HG02884 (cell line): ENCODE data around the gene ZNF598.
A peak's percentile ranks its signal among the peaks of the same experiment; 100 is the strongest.

Experiments used
- ATAC-seq: cut with Tn5 transposase; IDR thresholded peaks from one replicate; pipeline ENCODE4 v1.9.1; 2021; ENCODE audit warnings: mild to moderate bottlenecking, moderate library complexity; ENCODE audit not compliant: unreplicated experiment

The ZNF598 gene

DNA sequence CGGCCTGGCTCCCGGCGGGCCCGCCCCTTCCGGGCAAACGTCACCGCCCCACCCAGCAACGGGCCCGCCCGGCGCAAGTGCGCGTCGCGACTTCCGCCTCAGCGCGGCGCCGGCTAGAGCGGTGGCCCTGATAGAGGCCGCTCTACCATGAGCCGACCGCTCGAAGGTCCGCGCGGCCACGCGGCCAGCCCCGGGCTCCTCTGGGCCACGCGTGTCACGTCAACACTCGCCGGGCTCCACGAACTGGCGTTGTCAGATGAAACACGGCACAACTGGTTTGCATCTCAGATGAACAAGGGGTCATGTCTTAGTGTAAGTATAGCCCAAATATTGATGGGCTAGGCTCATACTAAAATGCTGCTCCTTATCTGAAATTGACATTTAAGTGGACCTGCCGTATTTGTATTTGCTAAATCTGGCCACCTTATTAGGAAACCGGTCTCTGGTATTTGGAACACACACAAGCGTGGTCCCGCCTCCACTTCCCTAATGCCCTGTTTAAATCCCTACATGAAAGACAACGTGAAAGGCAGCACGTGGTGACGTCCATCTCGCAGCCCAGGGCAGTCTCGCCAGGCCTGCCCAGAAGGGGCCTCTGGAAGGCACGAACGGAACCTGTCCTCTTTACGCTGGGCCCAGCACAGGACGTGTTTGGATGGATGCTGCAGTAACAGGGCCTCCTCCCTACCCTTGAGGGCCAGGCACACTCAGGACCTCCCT lies at the start of gene ZNF598:
Gene ZNF598, minus strand, starts transcription at position 31 of the 720 bp plus-strand sequence.
- peak; percentile 87 for ATAC-seq

DNA sequence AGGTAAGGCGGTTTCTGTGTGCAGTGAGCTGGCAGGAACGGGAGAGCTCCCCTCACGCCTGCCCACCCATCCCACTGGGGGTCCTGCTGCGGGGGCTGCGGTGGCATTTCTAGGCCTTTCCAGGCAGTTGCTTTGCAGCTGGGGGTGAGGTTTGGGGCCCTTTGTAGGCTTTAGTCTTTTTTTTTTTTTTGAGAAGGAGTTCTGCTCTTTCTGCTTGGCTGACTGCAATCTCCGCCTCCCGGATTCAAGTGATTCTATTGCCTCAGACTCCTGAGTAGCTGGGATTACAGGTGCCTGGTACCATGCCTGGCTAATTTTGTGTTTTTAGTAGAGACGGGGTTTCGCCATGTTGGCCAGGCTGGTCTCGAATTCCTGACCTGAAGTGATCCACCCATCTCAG lies 49.3 kb upstream of the ZNF598 start:
- ATAC-seq: no peak

DNA sequence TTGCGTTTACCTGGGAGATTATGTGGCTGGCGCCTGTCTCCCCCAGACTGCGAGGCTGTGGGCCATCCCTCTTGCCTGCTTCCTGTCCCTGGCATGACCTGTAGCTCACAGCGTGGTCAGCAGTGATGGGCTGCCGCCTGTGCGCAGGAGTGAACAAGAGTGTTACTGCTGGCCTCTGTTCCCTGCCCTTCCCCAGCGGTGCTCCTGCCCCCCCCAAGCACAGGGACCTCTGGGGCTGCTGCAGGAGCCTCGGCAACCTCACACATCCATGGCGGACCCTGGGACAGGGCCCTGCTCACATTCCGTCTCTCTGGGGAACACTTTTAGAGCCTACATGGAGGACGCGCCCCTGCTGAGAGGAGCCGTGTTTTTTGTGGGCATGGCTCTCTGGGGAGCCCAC lies 48.8 kb upstream of the ZNF598 start:
- ATAC-seq: no peak

DNA sequence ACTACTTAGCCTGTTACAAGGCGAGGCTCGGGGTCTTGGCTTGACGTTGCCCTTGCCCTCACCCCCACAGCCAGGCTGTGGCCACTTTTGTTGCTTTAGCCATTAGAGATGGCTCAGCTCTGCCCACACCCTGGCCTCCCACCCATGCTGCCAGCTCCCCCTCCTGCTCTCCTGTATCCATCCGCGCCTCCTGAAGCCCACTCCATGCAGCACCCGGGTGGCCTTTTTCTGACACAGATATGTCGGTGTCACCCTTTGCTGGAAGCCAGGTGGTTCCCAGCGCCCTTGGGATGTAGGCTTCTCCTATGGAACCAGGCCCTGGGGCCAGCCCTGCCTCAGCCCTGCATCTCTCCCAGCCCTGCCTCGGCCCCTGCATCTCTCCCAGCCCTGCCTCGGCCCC lies 47.8 kb upstream of the ZNF598 start:
- no peak for ATAC-seq

DNA sequence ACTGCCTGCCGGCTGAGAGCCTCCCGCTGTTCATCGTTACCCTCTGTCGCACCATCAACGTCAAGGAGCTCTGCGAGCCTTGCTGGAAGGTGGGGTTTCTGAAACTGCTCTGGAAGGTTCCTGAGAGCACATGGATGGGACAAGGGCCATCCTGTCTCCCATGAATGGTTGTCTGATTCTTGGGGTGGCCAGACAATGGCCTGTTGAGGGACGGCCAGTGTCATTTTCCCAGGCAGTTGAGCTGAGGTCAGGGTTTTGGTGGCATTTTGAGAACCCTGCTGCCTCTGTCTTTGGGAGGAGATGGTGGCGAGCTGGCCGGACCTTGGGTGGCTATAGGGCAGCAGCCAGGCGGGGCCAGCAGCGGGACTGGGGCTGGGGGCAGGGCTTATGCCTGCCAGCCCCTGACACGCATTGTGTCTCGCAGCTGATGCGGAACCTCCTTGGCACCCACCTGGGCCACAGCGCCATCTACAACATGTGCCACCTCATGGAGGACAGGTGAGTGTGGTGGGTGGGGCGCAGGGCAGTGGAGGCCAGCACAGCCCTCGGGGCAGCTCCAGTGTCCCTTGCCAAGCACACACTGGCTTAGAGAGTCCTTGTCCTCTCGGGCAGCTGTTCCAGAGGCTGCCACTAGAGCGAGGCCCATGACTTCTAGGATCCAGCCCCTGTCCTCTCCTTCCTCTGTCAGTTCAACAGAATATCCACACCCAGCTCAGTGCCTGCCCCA lies 47.2 kb upstream of the ZNF598 start:
- ATAC-seq: no peak

DNA sequence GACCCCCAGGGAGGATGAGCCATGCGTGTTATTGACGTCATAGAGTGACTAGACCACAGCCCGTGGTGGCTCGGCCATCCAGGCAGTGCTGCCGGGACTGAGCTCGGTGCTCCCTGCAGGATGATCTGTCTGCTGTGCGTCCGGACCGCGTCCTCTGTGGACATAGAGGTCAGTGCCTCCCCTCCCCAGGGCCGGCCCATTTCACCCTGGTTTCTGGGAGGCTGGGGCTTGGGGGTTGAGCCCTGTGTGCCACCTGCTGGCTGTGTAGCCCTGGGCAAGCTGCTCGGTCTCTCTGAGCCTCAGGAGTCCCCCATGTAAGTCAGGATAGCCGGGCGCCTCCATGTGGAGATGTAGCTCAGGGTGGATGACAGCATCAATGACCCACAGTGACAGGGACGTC lies 46.5 kb upstream of the ZNF598 start:
- no peak for ATAC-seq

DNA sequence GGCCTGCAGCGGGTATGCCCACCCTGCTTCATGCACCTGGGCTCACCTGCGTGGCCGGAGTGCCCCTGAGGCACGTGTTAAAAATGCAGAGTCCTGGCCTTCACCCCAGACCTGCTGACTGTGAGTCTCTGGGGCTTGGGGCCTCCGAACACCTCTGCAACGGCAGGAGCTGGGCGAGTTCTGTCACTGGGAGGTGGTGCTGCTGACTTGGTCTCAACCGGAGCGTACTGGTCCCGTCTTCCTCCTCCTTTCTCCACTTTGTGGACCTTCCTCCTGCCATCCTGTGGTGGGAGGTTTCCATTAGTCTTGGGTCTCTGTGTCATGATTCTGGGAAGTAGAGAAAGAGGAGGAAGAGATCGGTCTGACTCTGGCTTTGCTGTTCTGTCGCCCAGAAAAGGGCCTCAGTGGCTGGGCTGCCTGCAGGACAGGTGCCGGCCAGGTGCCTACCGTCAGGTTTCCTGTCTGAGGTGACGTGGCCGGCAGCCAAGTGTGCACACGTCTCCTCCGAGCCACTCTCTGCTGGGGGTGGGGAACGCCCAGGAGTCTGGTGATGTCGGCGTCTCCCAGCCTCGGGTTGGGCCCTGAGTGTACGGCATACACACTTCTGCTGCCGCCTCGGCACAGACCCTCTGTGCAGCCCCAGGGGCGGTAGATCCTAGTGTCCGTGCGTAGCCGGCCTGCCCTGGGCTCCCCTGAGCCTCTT lies 45.1 kb upstream of the ZNF598 start:
- no peak for ATAC-seq

DNA sequence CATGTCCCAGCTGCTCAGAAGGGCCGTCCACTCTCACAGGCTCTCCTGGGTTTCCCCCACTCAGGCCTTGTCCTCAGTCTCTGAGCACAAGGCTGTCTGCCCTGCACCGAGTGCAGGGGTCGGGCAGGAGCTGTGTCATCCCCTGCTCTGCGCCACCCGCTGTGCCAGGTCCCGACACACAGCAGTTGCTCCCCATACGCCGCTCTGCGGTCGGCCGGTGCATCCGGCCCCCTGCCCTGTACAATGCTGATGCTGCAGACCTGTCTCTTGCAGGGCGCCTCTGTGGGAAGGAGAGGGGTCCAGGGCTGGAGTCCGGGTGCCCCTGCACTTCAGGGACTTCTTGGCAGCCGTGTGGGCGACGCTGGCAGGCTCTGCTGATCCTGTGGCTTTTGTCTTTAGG lies 44.3 kb upstream of the ZNF598 start:
- ATAC-seq: no peak

DNA sequence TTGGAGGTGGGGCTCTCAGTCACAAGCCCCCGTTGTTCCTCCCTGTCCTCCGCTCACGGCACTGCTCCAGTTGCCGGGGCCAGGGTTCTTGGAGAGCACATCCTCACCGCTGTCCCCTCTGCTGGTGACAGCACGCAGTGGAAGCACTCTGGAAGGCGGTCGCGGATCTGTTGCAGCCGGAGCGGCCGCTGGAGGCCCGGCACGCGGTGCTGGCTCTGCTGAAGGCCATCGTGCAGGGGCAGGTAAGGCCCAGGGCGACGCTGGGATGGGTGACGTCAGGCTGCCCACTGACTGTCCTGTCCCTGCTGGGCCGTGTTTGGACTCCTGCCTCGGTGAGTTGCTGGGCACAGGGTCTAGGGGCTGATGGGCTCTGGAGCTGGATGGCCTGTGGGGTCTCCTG lies 43.6 kb upstream of the ZNF598 start:
- no peak for ATAC-seq

DNA sequence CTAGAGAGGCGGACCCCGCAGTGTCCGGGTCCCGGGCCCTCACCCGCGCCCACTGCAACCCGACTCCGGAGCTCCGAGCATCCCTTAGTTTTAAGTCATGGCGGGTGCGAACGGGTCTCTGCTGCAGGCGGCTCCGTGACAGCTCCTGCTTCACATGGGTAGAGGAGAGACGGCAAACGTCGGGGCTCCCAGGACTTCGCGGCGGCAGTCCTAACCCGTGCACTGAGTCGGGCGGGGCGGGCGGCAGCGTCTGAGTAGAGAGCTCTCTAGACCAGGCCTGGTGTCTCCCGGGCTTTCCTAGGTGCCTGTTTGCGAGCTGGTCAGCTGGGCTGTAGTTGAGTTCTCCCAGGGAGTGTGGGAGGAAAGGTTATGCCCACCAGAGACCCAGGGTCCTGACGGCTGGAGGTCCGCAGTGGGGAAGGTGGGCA lies 38.5 kb upstream of the ZNF598 start:
- ATAC-seq: no peak

DNA sequence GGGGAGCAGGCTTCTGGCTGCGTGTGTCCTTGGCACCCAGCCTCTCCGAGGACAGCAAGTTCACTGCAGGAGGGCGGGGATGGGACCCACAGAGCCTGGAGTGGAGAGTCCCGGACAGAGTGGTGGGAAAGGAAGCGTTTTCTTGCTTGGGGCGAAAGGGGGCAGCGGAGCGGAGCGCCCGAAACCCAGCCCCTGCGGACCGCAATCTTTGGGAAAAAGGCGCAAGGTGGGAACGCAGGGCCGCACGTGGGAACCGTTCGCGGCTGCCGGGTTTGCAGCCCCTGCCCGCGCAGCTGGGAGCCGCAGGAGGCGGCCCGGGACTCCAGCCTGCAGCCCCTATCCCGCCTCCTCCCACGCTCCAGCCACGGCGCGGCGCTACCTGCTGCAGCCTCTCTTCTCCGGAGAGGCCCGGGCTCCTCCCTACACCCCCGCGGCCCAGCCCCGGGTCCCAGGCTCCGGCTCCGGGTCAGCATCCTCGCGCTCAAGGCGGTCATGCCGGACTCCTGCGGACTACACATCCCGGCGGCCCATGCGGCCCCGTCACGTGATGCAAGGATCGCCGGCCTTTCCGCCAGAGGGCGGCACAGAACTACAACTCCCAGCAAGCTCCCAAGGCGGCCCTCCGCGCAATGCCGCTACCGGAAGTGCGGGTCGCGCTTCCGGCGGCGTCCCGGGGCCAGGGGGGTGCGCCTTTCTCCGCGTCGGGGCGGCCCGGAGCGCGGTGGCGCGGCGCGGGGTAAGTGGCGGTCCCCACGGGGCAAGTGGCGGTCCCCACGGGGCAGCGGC lies 37.9 kb upstream of the ZNF598 start, which contains the start of the genes NTHL1 and TSC2:
Gene NTHL1, minus strand, starts transcription at position 505 of the 786 bp plus-strand sequence. Its CDS starts 11 bp downstream, at position 494.
Gene TSC2, plus strand, starts transcription at position 656 of the 786 bp plus-strand sequence. CDS start 631 bp downstream, outside the sequence.
- ATAC-seq: peak; percentile 86

DNA sequence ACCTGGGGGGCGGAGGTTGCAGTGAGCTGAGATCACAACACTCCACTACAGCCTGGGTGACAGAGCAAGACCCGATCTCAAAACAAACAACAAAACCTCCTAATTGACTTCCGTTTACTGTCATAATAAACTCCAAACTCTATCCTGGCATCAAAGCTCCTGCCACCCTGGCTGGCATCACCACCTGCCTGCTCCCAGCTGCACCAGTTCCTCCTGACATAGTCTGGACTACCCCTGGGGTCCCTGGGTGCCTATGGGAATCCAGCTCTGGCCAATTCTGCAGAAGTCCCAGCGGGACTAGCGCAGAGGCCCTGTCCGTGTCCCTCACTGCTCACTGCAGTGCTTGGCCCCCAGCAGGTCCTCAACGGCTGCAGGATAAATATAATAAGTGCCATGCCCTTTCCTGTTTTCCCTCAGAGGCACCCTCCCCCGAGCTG lies 37.3 kb upstream of the ZNF598 start:
- ATAC-seq: no peak

DNA sequence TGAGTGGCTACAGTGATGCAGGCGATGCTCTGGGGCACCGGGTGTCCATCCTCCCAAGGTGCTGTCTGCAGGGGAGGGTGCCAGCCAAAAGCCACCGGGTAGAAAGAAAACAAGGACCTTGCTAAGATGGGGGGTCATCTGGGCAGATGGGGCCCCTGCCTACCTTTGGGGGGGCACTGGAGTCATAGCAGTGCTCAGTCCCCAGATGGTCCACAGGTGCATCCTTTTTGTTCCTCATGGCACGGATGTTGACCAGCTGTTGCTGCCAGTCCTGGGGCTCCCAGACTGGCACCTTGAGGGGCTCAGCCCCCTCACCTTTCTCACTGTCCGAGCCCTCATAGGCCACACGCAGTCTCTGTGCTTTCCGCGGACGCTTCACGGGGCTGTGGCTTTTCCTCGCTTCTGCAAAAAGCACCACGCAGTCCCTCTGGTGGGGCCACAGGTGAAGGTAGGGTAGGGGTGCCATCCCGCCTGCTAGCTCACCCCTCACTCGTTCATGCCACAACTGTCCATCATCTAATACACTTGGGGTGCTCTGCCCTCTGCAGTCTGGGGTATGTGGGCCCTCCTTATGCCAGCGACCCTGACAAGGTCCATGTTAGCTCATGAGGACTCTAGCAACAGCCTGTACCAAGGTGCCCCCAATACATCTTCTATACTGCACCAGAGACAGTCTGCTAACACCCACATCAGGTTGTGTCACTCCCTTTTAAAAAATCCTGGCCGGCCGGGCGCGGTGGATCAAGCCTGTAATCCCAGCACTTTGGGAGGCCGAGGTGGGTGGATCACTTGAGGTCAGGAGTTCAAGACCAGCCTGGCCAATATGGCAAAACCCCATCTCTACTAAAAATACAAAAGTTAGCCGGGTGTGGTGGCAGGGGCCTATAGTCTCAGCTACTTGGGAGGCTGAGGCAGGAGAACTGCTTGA lies 36.6 kb upstream of the ZNF598 start:
- ATAC-seq: no peak

DNA sequence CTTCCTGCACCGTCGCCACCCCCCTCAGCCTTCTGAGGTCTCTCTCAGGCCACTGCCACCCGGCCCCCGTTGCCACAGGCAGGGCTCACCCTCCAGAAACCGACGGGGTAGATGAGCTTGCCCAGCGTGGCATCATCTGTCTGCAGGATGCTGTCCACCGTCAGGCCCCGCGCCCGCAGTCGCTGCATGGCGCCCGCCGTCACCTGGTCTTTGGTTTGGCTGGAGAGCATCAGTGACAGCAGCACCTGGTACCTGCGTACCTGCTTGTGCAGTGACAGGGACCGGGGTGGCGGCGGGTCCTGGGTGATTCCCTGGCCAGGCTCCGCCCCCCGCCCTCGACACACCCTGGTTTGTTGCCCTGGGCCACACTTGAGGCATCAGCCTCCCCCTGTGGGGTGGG lies 34.9 kb upstream of the ZNF598 start:
- no peak for ATAC-seq

DNA sequence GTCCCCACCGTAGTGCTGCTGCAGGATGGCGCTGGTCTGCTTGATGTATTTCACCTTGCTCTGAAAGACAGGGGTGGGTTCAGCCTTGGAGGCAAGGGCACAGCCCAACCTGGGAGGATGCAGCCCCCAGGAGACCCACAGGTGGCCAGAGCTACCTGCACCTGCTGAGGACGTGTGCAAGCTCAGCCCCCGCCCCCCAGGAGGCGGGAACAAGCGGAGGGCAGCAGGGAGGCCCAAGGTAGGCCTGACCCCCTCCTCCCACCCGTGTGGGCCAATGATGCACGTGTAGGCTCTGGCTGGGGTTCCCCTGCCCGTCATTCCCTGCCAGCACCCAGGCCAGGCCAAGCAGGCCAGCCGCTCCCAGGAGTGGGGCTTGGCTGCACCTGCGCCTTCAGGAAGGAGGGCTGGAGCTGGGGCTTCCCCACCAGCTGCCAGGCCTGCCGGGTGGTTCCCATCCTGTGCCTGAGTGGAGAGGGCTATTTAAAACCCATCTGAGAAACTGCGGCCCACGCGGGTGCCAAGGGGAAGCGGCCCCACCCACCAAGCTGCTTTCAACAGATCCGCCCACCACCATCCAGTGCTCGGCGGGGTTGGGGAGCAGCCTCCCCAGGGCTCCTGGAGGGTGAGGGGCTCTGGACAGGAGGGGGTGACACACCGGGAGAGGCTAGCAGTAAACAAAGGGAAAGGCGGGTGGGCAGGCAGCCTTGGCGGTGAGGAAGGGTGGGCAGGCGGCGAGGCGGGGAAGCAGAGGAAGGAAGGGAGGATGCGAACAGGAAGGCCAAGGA lies 34.2 kb upstream of the ZNF598 start:
- ATAC-seq: no peak

DNA sequence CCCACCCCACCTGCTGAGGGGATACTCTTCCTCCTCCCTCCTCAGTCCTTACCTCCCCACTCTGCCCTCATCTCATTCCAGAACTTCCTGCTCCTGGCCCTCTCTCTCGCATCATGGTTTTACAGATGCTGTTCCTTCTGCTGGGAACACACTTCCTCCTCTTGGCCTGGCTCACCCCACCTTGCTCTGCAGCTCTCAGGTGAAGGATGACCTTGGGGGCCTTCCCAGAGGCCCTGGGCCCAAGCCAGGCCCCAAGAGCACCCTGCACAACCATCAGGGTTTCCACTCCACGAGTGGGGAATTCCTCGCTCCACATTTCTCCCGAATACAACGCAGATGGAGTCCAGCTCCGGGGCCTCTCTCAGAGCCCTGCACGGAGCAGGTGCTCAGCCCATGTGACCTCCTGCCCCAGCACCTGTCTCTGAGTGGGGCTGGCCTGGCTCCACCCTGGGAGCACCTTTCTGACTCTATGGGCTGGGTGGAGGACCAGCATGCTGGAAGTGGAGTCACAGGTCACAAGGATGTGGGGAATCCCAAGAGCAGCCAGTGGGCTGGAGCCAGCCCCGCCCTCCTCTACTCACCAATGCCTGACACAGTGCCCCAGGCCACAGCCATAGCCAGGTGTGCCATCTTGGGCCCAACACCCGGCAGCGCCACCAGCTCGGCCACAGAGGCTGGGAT lies 33.5 kb upstream of the ZNF598 start:
- ATAC-seq: no peak

DNA sequence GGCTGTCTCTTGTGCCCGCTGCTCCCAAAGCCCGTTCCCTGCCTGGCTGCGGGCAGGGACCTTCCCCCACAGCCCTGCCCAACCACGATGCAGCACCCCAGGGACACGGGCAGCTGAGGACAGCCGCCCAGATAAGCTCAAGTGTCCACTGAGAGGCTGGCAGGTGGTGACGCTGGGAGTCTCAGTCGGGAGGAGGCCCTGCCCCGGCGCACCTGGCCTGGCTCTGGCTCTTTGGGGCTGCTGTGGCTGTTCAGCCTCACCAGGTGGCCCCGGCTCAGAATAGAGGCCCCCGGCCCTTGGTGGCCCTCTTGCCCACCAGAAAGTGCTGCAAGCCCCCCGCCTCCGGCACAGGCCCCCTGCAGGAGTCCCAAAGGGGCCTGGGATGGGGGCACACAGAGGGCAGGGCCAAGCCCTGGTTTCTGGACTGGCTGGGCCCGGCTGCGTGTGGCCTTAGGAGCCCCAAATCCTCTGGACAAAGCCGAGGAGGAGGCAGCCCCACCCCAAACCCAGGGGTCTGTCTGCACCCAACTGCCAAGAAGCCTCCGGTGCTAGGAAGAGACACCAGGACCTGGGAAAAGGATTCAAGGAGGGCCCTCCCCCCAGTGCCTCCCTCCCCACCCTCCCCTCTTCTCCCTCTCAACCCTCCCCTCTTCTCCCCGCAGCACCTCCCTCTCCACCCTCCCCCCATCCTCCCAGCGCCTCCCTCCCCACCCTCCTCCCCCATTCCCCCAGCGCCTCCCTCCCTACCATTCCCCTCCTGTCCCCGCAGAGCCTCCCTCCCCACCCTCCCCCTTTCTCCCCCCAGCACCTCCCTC lies 32.8 kb upstream of the ZNF598 start:
- ATAC-seq: no peak
